GM15510 (cell line): ENCODE data around the gene RERE.

Source experiments
- POLR2A ChIP-seq: IDR thresholded peaks from 3 replicates; pipeline ENCODE4 v1.6.1; 2011; ENCODE audit warnings: borderline replicate concordance; ENCODE audit not compliant: insufficient read length; ENCODE audit errors: extremely low read depth

RERE gene

DNA sequence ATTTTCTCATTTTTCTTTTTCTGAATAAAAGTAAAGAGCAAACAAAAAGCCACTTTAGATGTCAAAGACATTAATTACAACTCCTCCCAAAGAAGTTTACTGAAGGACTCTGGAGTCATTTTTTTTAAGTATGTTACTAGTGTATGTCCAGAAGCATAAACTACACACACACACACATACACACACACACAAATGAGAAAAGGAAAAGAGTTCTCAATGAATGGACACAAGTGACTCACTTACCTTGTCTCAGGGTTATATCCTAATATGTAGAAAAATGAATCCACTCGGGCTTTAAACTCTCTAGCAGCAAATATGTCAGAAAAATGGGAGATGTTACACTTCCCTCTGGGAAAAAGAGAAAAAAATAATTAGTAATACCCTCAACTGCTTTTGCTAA is 276.5 kb downstream of the RERE start:
- TF ChIP-seq POLR2A: no peak

DNA sequence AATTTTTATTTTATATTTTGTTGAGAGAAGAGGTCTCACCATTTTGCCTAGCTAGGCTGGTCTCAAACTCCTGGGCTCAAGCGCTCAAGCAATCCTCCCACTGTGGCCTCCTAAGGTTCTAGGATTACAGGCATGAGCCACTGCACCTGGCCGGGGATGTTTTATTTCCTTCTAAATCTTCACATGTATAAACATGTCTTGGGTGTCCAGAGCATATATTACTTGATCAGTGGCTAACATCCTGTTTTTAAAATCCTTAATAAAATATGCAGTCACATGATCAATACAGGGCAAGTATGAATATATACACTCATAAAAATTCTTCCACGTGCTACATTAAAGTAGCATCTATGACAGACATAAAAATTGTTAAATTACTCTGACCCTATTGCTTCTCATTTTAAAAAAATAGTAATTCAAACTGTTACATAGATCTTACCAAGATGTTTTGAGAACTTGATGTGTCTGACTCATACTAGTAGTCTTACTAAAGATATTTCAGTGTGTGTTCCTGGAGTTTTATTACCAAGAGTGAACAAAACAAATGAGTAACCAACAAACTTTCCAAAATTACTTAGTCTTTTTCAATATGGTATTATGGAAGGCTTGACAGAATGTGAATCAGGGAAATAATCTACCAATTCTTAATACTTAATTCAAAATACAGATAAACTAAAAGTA is 277.0 kb downstream of the RERE start:
- TF ChIP-seq POLR2A: no peak

DNA sequence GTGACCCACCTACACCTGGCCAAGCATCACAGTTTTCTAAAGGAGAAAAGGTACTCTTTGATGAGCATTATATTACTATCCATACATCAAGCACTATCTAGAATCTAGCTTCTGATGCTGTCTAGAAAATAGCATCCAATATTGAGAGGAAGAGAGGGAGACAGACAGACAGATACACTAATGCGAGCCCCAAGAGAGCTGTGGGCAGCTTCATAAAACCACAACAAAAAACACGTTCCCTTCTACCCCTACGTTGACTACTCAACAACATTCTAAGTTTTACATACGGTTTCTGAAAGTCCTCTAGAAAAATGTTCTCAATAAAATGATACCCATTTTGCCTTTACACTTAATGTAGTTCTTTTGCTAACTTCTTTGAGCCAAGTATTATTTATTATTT is 277.8 kb downstream of the RERE start:
- no peak for TF ChIP-seq POLR2A

DNA sequence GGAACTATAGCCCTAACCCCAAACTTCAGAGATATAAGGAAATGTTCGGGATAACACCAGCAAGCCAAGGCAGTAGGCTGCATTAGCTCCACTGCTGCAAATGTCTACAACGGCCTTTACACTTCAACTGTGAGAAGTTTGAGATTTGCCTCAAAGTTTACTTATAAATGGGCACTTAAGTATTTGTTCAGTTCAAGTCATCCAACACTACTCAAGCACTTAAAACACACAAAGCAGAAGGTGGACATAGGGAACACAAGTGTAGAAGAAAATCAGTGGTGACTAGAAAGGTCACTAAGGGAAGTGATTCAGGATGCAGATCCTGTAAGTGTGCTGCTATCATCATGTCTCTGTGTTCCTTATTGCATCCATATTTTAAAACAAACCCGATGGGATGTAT is 278.9 kb downstream of the RERE start:
- TF ChIP-seq POLR2A: no peak

DNA sequence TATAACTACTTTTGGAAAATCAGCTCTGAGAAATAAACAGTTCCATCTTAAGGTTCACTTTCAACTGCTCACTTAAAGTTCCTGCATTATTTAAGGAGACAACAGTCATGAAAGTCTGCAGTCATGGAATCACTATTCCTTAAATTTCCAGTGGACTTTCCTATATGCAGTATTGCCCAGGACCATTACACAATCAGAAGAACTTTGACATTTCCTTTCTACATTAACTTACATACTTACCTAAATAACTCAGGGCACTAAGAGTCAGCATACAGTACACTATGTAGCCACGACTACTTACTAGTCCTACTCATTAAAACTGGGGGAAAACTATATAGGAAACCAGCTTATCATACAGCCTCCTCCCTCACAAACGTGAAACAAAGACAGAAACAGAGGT is 279.4 kb downstream of the RERE start:
- no peak for TF ChIP-seq POLR2A

DNA sequence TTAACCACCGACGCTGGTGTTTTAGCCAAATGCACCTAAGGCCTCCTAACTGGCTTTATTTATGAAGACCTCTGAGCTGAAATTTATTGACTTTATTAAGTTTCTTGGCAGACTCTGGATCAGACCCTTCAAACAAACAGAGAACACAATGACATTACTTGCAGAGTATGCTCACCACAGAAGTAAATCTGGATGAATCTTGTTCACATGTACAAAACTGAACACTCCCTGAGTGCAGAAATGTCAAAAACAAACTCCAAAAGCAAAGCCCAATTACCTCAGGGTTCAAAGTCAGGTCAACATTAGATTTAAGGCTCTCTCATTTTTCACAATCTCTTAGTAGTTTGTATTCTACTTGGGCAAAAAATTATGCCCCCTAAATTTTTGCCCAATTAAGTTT is 280.9 kb downstream of the RERE start:
- no peak for TF ChIP-seq POLR2A

DNA sequence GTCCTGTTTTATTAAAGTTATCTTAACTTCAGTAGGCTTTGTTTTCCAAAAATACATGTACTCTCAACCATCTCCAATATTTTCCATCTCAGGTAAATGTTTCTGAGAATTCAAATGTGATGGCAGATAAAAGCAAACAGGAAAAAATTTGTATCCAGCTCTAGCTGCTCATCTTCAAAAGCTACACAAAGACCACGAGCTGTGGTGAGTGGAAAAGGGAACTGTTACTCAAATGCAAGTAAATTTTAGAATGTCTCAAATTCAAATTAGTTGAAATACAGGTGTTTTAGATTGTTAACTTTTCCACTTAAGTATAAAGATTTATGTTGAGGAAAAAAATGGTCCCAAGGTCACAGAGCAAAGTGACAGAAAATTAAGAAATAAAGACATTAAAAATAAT is 283.5 kb downstream of the RERE start:
- TF ChIP-seq POLR2A: no peak

DNA sequence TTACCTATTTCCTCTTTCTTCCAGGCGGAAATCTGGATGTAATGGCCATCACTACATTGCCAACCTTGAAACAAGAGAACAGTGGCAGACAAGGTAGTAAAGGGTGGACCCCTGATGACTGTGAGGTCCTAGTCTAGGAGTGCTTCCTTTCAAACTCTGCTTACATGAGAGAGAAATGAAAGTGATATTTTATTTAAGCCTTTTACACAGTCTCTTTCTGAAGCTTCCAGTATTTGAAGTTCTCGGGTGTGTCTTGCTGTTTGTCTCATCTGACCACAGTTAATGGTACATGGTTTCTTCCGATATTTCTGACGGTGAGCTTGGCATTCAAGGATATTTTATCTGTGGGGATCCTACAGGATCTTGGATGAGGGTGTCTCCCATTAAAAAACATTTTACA is 284.3 kb downstream of the RERE start:
- no peak for TF ChIP-seq POLR2A

DNA sequence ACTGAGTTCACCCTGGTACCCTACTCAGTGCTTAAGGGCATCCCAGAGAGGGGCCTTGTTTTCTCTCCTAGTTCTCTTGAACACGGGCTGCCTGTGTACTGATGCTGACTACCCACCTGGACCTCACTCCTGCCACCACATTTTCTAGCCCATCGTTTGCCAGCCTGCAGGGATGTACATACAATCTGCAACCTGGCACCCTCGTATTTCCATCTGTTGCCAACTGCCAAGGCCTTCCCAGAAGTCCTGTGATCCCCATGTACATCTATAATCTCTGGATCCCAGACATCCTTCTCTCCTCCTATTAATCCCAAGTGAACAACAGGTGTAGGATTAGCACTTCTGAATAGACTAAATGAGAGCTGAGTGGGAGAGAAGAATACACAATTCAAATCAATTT is 287.5 kb downstream of the RERE start:
- no peak for TF ChIP-seq POLR2A

DNA sequence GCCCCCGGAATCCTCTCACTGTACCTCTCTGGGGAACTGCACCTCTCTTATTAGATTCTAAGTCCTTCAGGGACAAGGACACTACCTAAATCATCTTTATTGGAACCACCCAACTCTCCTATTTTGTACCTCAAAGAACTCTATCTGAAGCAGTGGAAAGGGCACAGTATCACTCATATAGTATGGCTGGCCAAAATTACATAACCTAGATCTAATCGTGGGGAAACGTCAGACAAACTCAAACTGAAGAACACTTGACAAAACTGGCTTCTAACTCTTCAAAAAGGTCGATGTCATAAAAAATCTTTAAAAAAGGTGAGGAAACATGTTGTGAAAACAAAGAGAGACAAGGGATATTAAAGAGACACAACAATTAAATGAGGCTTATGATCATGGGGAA is 289.5 kb downstream of the RERE start:
- TF ChIP-seq POLR2A: no peak

DNA sequence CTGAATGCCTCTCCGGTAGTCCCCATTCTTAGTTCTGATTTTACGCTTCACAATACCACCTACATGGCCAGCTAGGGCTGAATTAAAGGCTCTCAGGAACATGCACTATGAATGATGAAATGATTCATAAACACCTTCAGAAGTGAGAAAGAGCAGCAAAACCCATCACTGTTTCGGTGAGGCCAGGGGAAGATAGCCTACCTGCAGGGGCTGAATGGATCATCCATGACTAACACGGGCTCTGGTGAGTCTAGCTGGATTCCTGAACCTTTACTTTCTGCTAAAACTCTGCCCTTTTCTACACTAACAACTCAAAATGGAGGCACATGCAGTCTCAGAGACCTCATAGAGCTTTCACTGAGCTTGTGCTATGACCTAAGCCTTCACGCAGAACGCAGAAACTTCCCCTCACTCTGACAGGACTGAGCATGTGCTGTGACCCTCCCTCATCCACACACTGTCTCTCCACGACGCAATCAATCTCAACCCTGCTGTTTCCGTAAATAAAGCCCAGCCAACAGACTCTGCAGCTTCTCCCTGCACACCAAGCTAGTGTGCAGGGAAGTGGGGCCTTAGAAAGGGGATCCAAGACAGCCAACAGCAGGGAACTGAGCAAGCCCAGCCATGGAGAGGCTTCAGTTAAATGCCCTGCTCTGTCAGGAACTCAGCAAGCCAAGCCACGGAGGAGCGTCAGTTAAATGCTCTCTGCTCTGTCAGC is 291.7 kb downstream of the RERE start:
- TF ChIP-seq POLR2A: no peak

DNA sequence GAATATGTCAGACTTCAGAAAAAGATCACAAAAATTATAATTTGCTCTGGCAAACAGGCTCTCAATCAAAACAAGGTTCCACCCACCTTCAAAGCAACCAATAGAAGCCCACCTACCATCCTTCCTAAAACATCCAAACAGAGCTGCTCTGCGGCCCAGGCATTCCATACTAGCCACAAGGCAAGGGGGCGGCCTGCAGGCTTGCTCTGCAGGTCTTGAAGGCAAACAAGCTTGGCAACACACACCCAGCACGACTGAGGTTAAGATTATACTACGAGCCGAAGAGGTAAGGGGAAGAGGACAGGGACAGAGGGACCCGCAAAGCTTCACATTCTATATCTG is 292.3 kb downstream of the RERE start:
- TF ChIP-seq POLR2A: peak; percentile 11

DNA sequence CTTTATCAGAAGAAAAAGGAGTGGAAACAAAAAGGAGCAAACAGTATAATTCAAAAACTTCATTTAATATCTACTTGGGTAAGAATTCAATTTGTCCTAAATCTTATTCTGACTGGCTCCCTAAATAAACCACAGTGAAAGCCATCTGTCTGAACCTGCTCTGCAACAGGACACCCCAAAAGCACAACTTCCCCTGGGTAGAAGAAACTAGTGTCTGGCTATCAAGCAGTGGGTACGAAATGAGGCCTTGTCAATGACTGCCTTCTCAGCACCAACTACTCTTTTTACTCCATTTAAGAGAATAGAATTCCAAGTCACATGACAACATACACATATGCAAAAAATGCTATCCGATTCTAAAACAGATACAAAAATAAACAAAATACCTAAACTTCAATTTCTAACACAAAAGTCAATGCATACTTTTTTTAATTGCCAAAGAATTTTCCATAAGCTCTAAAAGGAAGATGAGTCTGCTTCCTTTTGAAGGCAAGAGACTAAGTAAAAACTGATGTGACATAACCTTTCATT is 292.7 kb downstream of the RERE start:
- no peak for TF ChIP-seq POLR2A

DNA sequence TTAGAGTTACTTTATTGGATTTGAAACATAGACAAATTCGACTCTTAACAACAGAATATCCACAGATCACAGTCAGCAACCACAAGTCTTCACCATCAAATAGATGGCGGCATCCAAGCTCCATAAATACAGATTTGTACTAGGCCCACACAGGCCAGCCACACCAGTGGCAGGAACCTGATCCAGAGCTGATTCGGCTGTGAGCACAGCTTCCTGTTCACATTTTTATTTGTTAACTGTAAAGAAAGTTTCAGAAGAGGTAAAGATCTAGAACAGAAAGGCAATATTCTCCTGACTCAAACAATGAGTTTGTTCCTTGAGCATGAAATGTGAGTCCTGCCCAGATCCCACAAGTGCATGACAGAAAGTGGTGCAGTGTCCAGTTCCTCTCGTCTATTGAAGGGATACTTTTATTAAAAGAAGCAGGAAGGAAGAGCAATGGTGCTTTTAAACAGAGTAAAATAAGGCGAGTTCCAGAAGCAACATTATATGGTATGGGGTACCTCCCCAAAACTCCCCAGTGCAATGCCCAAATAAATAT is 293.7 kb downstream of the RERE start:
- TF ChIP-seq POLR2A: no peak

DNA sequence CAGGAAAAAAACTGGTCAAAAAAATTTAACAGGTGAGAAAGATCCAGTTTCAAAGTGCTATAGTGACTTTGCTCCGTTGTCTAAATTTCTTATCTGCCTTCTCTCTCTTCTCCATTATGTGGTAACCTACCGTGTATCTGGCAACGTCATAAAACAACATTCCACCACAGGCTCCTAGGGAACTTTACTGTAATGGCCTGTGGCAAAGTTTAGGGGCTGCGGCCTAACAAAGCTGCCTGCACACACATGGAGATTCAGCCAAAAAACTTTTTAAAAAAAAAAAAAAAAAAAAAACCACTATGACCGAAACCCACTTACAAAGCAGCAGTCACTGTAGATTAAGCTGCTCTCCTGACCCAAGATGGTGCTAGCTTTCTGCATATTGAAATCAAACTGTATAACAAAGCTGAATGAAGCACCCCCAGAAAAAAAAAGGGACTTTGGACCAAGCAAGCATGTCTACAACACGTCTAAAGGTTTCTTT is 296.9 kb downstream of the RERE start:
- TF ChIP-seq POLR2A: no peak

DNA sequence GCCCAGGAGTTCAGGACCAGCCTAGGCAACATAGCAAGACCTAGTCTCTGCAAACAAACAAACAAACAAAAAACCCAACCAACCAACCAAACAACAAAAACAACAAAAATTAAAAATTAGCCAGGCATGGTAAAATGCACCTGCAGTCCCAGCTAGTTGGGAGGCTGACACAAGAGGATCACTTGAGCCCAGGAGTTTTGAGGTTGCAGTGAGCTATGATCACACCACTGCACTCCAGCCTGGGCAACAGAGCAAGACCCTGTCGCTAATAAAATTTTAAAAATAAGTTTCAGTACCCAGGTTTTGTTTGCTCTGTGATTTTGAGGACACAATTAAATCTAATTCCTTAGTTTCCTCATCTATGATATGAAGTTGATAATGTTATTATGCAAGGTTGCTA is 298.3 kb downstream of the RERE start:
- no peak for TF ChIP-seq POLR2A
